Panc1 (cell line): ENCODE results near the gene BICD2.

Experiments
- CTCF ChIP-seq: fragments of 450-650 bp; IDR thresholded peaks from 2 replicates; pipeline ENCODE4 v1.5.1; 2017; ENCODE audit warnings: mild to moderate bottlenecking
- TCF7L2 ChIP-seq: IDR thresholded peaks from 2 replicates; pipeline ENCODE4 v1.6.1; 2011; ENCODE audit warnings: mild to moderate bottlenecking, low read depth, low read length, inconsistent platforms

DNA sequence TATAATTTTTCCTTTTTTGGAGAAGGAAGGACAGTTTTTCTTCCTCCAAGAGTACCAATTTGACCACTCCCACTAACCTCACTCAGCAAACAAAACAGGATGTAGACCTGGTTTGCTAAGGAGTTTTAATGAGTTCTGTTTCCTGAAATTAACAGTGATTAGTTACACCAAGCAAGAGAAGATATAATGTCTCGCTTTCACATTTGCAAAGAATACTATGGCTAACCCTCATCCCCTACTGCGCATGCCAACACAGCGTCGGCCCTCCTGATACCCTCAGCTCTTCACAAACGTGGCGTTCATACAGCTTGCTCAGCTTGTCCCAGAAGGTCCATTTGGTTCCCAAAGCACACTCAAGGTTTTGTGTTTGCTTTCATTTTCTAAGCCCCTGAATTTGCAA is 52.8 kb downstream of the BICD2 start:
- TF ChIP-seq CTCF (no peak), TCF7L2 (no peak)
